Mucosa of descending colon (tissue), 3 donors: ENCODE results near the gene MT1A. TPM values are rescaled to one million over a fixed set of nuclear protein-coding genes. Genes with fewer than 3 reads are reported as not detected.
"Not testable (repeated sequence)": the region's sequence is repeated elsewhere in the genome, so short reads cannot be mapped to it uniquely, and the experiment has no call there.

Experiments used
- ATAC-seq: fragments of 200-7000 bp; cut with Tn5 transposase; one replicate; pipeline ENCODE4 v1.9.1; 2020; ENCODE audit warnings: mild to moderate bottlenecking, moderate library complexity
- DNase-seq, 3 donors: peaks; one replicate each; pipeline ENCODE4 v3.0.0-alpha.2; 2020
- H3K36me3 ChIP-seq: fragments of 200-600 bp; one replicate; pipeline ENCODE4 v1.8.0; 2021; ENCODE audit warnings: low read depth, mild to moderate bottlenecking
- H3K4me1 ChIP-seq: fragments of 200-600 bp; one replicate; pipeline ENCODE4 v1.8.0; 2021; ENCODE audit warnings: low read depth, mild to moderate bottlenecking
- H3K4me3 ChIP-seq: fragments of 200-600 bp; one replicate; pipeline ENCODE4 v1.8.0; 2021; ENCODE audit warnings: mild to moderate bottlenecking
- H3K9me3 ChIP-seq: fragments of 200-600 bp; one replicate; pipeline ENCODE4 v1.8.0; 2021; ENCODE audit warnings: mild to moderate bottlenecking
- CTCF ChIP-seq: fragments of 200-600 bp; IDR thresholded peaks from one replicate; pipeline ENCODE4 v1.8.0; 2022; ENCODE audit warnings: antibody characterized with exemption, mild to moderate bottlenecking
- intact Hi-C, 2 donors: fragments of 100-400 bp; cut with DNase I in 1 of 2; cut with micrococcal nuclease in 1 of 2; formaldehyde crosslinking; loops; one replicate each; pipeline versions ENCODE4 v1.11.0 to v1.11.1; 2022; cut with DNase I, micrococcal nuclease
- total RNA-seq, 3 donors: library from RNA; stranded (reverse); fragmentation: NEBNext Ultra II Directional in 2 of 3; extraction: Animal tissue kit (Norgen Biotek cat#: 25700) in 2 of 3; gene quantifications; one replicate each; pipeline versions ENCODE4 v1.2.1 to v1.2.4, GENCODE V29; 2021 to 2023
- donor health status: DM: no; HTN: no; CAD: no; lungs with moderate emphysema.
- donor health status: DM: no; HTN: no; CAD: no.
- donor health status: DM: no; HTN: yes; CAD: no.

MT1A gene
- total RNA-seq, 3 donors from 2014 or later = 4.5 to 9.7 (median 8.9) TPM

- H3K9me3 ChIP-seq = no peaks in the 10 kb centered on the region
- H3K4me3 ChIP-seq = no peak overlapping the region
- no peaks in the 10 kb centered on the region for H3K36me3 ChIP-seq
- DNase-seq = no peak
- peaks cover 7% of the 10 kb centered on the region for H3K4me1 ChIP-seq
- intact Hi-C loops = no loop called here
- ATAC-seq = peak; percentile 14
- no peak for TF ChIP-seq CTCF
These were observed 21.8 kb upstream of the MT1A start for GRCh38 chr16:56616608-56617211.

GRCh38 chr16:56617212-56618085 is 21.0 kb upstream of the MT1A start:
- TF ChIP-seq CTCF = no peak
- ATAC-seq = peak; percentile 98
- intact Hi-C loops = no loop called here

GRCh38 chr16:56618138-56618537 is 20.3 kb upstream of the MT1A start:
- H3K36me3 ChIP-seq = no peaks in the 10 kb centered on the region
- H3K9me3 ChIP-seq = no peaks in the 10 kb centered on the region
- no peak for ATAC-seq
- no peak overlapping the region for H3K4me3 ChIP-seq
- intact Hi-C loops = no loop called here
- TF ChIP-seq CTCF = no peak
- DNase-seq = no peak
- peaks cover 7% of the 10 kb centered on the region for H3K4me1 ChIP-seq

More at GRCh38 chr16:56617212-56618085, 21.0 kb upstream of the MT1A start:
- no peaks in the 10 kb centered on the region for H3K36me3 ChIP-seq
- no peak overlapping the region for H3K4me3 ChIP-seq
- peak; percentile 83 to 87 (median 83) for DNase-seq
- peaks cover 7% of the 10 kb centered on the region for H3K4me1 ChIP-seq
- H3K9me3 ChIP-seq = no peaks in the 10 kb centered on the region

GRCh38 chr16:56620339-56620897 is 18.0 kb upstream of the MT1A start:
- no peaks in the 10 kb centered on the region for H3K36me3 ChIP-seq
- intact Hi-C loops = no loop called here
- TF ChIP-seq CTCF = no peak
- DNase-seq (no peak), ATAC-seq (no peak)
- H3K4me1 ChIP-seq = peaks cover 12% of the 10 kb centered on the region
- no peak overlapping the region for H3K4me3 ChIP-seq
- H3K9me3 ChIP-seq = no peaks in the 10 kb centered on the region

GRCh38 chr16:56621665-56622445 is 16.6 kb upstream of the MT1A start:
- H3K4me1 ChIP-seq = peaks cover 12% of the 10 kb centered on the region
- intact Hi-C loops, ATAC-seq, H3K4me3 ChIP-seq, H3K36me3 ChIP-seq, DNase-seq, H3K9me3 ChIP-seq: not testable (repeated sequence)

GRCh38 chr16:56623184-56623583 is 15.3 kb upstream of the MT1A start:
- DNase-seq = not testable (repeated sequence)

More at GRCh38 chr16:56623184-56623583, 15.3 kb upstream of the MT1A start:
- intact Hi-C loops, H3K9me3 ChIP-seq, ATAC-seq, H3K4me1 ChIP-seq, H3K36me3 ChIP-seq, H3K4me3 ChIP-seq: not testable (repeated sequence)
